BLaER1 treated with 17β-estradiol and CSF1 and Interleukin-3, amounts not matched to agents 10 nM and 100 nM (cell line): ENCODE data around the gene CFAP46.
A peak's percentile ranks its signal among the peaks of the same experiment; 100 is the strongest.
"Not testable (repeated sequence)": the region's sequence is repeated elsewhere in the genome, so short reads cannot be mapped to it uniquely, and the experiment has no call there.

Source experiments
- H3K27ac ChIP-seq, 11 experiments: shearing (Covaris generic); formaldehyde crosslinking; 2 replicates each; pipeline ENCODE4 v1.8.1; 2022
- H3K27me3 ChIP-seq, 11 experiments: shearing (Covaris generic); formaldehyde crosslinking; 2 replicates each; pipeline ENCODE4 v1.8.1; 2022
- H3K36me3 ChIP-seq, 11 experiments: shearing (Covaris generic); formaldehyde crosslinking; 2 replicates each; pipeline ENCODE4 v1.8.1; 2022
- H3K4me1 ChIP-seq, 10 experiments: shearing (Covaris generic); formaldehyde crosslinking; 2 replicates each; pipeline ENCODE4 v1.8.1; 2022
- H3K4me2 ChIP-seq, 11 experiments: shearing (Covaris generic); formaldehyde crosslinking; 2 replicates each; pipeline ENCODE4 v1.8.1; 2022
- H3K4me3 ChIP-seq, 10 experiments: shearing (Covaris generic); formaldehyde crosslinking; 2 replicates each; pipeline ENCODE4 v1.8.1; 2022
- H3K9ac ChIP-seq, 11 experiments: shearing (Covaris generic); formaldehyde crosslinking; 2 replicates each; pipeline ENCODE4 v1.8.1; 2022
- H3K9me3 ChIP-seq, 11 experiments: shearing (Covaris generic); formaldehyde crosslinking; replicated peaks in 1 of 11; 2 replicates each; pipeline ENCODE4 v1.8.1; 2022
- H4K20me1 ChIP-seq, 11 experiments: shearing (Covaris generic); formaldehyde crosslinking; 2 replicates each; pipeline ENCODE4 v1.8.1; 2022
- Cebpa-rat ChIP-seq, 11 experiments: shearing (Covaris generic); IDR thresholded peaks; 2 replicates each; pipeline ENCODE4 v1.8.1; 2022

CFAP46 gene

DNA sequence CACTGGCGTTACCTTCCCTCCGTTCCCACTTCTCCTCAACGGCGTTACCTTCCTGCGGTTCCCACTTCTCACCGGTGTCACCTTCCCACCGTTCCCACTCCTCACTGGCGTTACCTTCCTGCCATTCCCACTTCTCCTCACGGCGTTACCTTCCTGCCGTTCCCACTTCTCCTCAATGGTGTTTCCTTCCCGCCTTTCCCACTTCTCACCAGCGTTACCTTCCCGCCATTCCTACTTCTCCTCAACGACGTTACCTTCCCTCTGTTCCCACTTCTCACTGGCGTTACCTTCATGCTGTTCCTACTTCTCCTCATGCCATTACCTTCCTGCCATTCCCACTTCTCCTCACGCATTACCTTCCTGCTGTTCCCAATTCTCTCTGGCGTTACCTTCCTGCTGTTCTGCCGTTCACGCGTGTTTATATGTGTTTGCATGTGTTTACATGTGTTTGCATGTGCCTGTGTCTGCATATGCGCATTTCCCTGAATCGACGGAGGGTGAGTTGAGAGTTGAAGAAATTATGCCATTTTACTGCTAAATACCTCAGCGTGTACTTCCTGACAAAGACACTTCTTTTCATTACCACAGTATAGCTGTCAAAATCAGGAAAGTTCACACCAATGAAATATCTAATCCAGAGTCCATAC lies 23.2 kb upstream of the CFAP46 start:
- H3K4me1 ChIP-seq = peaks cover 10 to 23% (median 15%) of the 10 kb centered on the region in 10 experiments; a peak in 18 of 20 replicates
- no peak overlapping the region for H3K27ac ChIP-seq
- H3K4me3 ChIP-seq = no peak overlapping the region
- TF ChIP-seq Cebpa-rat (IDR thresholded peaks at IDR 0.05) = no peak
- peaks cover 20 to 47% (median 31%) of the 10 kb centered on the region in 11 experiments for H3K27me3 ChIP-seq
- H3K9me3 ChIP-seq = peaks cover 2 to 13% (median 10%) of the 10 kb centered on the region in 11 experiments; a peak in 18 of 22 replicates
- H3K4me2 ChIP-seq = no peak overlapping the region
- no peak overlapping the region for H3K9ac ChIP-seq
- H3K36me3 ChIP-seq = no peaks in the 10 kb centered on the region
- H4K20me1 ChIP-seq = no peaks in the 10 kb centered on the region; a peak in 3 of 22 replicates

DNA sequence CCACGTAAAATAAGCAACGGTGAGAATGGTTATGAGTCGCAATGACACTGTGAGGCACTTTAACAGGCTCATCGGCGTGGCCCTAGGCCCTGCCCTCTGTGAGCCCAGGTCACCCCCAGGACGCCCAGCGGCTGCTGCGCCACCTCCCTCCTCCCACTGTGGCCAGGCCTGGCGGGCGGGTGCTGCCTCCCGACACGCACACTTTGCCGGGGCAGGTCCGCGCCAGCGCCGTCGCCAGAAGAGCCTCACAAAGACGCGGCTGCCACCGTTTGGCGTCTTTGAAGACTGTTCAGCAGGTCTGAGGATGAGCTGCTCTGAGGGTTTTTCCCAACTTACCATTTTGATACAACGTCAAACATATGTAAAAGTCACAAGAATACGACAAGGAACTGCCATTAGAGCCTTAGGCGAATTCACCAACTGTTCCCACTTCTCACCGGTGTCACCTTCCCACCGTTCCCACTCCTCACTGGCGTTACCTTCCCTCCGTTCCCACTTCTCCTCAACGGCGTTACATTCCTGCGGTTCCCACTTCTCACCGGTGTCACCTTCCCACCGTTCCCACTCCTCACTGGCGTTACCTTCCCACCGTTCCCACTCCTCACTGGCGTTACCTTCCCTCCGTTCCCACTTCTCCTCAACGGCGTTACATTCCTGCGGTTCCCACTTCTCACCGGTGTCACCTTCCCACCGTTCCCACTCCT lies 22.5 kb upstream of the CFAP46 start:
- H3K9me3 ChIP-seq, H3K9ac ChIP-seq, H4K20me1 ChIP-seq, H3K4me3 ChIP-seq, H3K27ac ChIP-seq, H3K36me3 ChIP-seq, H3K4me2 ChIP-seq: not testable (repeated sequence)
- Histone ChIP-seq H3K4me1 (peaks cover 10 to 23% (median 15%) of the 10 kb centered on the region in 10 experiments; a peak in 18 of 20 replicates), H3K27me3 (peaks cover 13 to 41% (median 24%) of the 10 kb centered on the region in 11 experiments)

DNA sequence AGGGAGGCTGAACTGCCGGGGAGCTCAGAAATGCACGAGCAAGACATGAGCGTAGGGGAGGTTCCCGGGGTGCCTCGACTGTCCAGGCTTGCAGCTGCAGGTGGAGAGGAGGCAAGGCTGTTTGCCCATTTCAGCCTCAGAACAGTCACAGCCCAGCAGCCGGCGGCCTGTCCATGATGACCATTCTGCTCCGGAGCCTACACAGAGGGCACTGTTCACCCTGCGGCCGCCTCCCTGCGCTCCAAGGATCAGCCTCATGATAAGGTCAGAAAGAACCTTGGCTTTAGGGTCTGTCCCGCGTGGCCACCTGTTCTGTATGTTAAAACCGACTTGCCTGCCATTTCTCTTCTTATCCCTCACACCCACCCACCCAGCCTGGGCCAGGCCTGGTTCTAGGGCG lies 21.9 kb upstream of the CFAP46 start:
- H4K20me1 ChIP-seq = peaks cover 0 to 11% (median 0%) of the 10 kb centered on the region in 11 experiments; a peak in 5 of 22 replicates
- TF ChIP-seq Cebpa-rat (IDR thresholded peaks at IDR 0.05) = no peak
- H3K4me1 ChIP-seq = peaks cover 10 to 24% (median 16%) of the 10 kb centered on the region in 10 experiments; a peak in 18 of 20 replicates
- no peak overlapping the region for H3K4me3 ChIP-seq
- peaks cover 0 to 2% (median 0%) of the 10 kb centered on the region in 11 experiments; a peak in 2 of 22 replicates for H3K9me3 ChIP-seq
- no peaks in the 10 kb centered on the region for H3K36me3 ChIP-seq
- H3K27me3 ChIP-seq = peaks cover 8 to 37% (median 22%) of the 10 kb centered on the region in 11 experiments; a peak in 20 of 22 replicates
- H3K9ac ChIP-seq = no peak overlapping the region
- H3K4me2 ChIP-seq = no peak overlapping the region
- no peak overlapping the region for H3K27ac ChIP-seq

DNA sequence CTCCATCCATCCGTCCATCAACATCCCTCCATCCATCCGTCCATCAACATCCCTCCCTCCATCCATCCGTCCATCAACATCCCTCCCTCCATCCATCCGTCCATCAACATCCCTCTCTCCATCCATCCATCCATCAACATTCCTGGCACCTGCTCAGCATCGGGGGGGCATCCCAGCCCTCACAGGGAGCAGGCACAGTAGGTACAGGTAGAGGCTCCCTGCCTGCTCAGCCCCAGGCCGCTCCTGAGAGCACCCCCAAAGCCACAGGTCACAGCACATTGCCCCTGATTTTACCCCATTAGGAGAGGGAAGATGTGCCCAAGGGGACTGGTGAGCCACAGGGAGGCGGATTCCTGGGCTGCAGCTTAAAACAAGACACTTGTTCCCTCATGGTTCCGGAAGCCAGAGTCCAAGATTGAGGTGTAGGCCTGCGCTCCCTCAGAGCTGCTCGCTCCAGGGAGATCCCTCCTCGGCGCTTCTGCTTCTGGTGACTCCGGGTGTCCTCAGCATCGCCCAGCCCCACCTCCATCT lies 21.1 kb upstream of the CFAP46 start:
- H3K27me3 ChIP-seq = peaks cover 3 to 36% (median 21%) of the 10 kb centered on the region in 11 experiments; a peak in 18 of 22 replicates
- no peak overlapping the region for H3K9ac ChIP-seq
- H3K4me1 ChIP-seq = peaks cover 16 to 32% (median 22%) of the 10 kb centered on the region in 10 experiments; a peak in 18 of 20 replicates
- peaks cover 0 to 14% (median 0%) of the 10 kb centered on the region in 11 experiments; a peak in 7 of 22 replicates for H4K20me1 ChIP-seq
- no peak for TF ChIP-seq Cebpa-rat (IDR thresholded peaks at IDR 0.05)
- no peak overlapping the region for H3K4me2 ChIP-seq
- H3K4me3 ChIP-seq = no peak overlapping the region
- H3K36me3 ChIP-seq = no peaks in the 10 kb centered on the region
- no peaks in the 10 kb centered on the region for H3K9me3 ChIP-seq
- no peak overlapping the region for H3K27ac ChIP-seq

DNA sequence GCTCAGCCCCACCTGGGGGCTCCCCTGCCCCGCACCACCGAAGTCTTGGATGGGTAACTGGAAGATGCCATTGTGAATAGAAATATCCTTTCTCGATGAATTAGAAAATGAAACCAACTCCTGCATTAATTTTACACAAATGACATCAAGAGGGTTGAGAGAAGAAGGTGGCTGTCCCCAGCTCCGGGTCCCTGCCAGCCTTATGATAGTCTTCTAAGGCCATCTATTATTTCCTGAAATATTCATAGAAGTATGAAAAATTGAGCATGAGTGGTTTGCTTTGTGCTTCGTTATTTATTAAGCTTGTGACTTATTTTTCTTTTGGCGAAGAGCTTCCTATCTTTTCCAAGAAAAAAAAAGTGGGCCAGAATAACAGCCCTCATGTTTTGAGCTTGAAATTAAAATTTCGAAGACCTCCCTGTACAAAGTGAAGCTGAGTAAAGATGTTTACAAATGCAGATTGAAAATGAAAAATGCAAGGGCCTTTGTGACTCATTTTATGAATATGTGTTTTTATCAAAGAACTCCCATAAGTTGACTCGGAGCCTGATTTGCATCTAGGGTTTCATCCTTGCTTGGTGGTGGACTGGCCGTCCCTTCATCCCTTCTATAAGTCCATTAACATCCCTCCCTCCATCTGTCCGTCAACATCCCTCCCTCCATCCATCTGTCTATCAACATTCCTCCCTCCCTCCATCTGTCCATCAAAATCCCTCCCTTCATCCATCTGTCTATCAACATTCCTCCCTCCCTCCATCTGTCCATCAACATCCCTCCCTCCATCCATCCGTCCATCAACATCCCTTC lies 20.5 kb upstream of the CFAP46 start:
- Histone ChIP-seq H4K20me1 (peaks cover 0 to 16% (median 0%) of the 10 kb centered on the region in 11 experiments; a peak in 7 of 22 replicates), H3K27me3 (peaks cover 3 to 32% (median 22%) of the 10 kb centered on the region in 11 experiments; a peak in 18 of 22 replicates), H3K27ac (no peak overlapping the region), H3K9ac (peak overlapping the region in 9 of 11 experiments; percentile 24 to 62 (median 36); a peak in 11 of 22 replicates), H3K4me2 (peak overlapping the region; percentile 62 to 94 (median 86)), H3K36me3 (no peaks in the 10 kb centered on the region), H3K4me3 (peak overlapping the region; percentile 42 to 66 (median 50)), H3K4me1 (peaks cover 15 to 38% (median 26%) of the 10 kb centered on the region in 10 experiments; a peak in 18 of 20 replicates), H3K9me3 (no peaks in the 10 kb centered on the region)
- TF ChIP-seq Cebpa-rat (IDR thresholded peaks at IDR 0.05) = no peak

DNA sequence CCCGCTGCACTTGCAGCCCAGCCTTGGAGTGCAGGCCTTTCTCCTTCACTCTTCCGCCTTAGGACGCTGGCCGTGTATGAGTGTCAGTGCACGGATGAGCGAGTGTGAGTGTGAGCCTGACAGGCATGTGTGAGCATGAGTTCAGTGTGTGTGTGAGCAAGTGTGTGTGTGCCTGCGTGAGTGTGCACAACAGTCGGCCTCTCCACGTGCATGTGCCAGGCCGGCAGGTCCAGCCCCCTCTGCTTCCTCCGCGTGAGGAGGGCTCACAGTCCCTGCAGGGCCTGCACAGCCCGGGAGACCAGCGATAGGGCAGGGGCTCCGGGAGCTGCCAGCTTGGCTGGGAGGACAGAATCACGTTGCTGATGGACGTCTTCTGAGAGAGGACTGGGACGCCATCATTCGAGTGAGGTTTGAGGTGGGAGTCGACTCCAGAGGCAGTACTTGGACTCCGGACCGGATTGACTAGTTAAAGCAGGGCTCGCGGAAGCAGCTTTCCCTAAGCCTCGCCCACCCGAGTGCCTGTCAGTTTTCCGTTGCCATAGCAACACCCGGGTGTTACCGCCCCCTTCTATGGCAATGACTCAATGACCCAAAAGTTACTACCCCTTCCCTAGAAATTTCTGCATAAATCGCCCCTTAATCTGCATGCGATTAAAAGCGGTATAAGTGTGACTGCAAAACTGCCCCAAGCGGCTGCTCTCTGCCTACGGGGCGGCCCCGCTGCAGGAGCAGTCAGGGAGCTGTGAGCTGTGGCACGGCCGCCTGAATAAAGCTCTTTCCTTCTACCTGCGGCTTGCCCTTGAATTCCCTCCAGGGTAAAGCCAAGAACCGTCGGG lies 19.6 kb upstream of the CFAP46 start:
- Histone ChIP-seq H3K9ac (peak overlapping the region in 9 of 11 experiments; percentile 24 to 62 (median 36); a peak in 11 of 22 replicates), H3K4me3 (peak overlapping the region; percentile 42 to 66 (median 50))

DNA sequence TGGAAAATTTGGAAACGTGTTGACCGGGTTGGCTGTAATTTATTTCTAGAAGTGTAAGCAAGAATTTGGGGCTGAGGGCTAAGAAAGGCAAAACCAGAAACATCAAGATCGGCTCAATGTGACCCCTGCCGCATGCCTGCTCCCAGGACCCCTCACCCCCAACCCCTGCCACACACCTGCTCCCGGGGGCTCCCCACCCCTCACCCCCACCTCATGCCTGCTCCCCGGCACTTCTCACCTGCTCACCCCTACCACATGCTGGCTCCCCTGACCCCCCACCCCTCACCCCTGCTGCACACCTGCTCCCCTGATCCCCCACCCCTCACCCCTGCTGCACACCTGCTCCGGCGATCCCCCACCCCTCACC lies 19.0 kb upstream of the CFAP46 start:
- Histone ChIP-seq H3K9me3 (no peaks in the 10 kb centered on the region), H3K36me3 (no peaks in the 10 kb centered on the region), H3K4me2 (peak overlapping the region in 4 of 11 experiments; percentile 80 to 94 (median 88); a peak in 6 of 22 replicates), H3K9ac (no peak overlapping the region), H3K27me3 (peaks cover 3 to 32% (median 22%) of the 10 kb centered on the region in 11 experiments; a peak in 18 of 22 replicates), H3K4me3 (no peak overlapping the region), H3K27ac (no peak overlapping the region), H3K4me1 (peaks cover 11 to 36% (median 26%) of the 10 kb centered on the region in 10 experiments; a peak in 17 of 20 replicates), H4K20me1 (peaks cover 0 to 16% (median 0%) of the 10 kb centered on the region in 11 experiments; a peak in 6 of 22 replicates)
- TF ChIP-seq Cebpa-rat (IDR thresholded peaks at IDR 0.05) = no peak

More for the DNA sequence above, 19.6 kb upstream of the CFAP46 start:
- Histone ChIP-seq H3K27ac (no peak overlapping the region), H3K4me2 (peak overlapping the region; percentile 62 to 94 (median 86)), H3K27me3 (peaks cover 3 to 32% (median 22%) of the 10 kb centered on the region in 11 experiments; a peak in 18 of 22 replicates), H3K9me3 (no peaks in the 10 kb centered on the region), H4K20me1 (peaks cover 0 to 16% (median 0%) of the 10 kb centered on the region in 11 experiments; a peak in 7 of 22 replicates), H3K36me3 (no peaks in the 10 kb centered on the region), H3K4me1 (peaks cover 11 to 35% (median 26%) of the 10 kb centered on the region in 10 experiments; a peak in 17 of 20 replicates)
- TF ChIP-seq Cebpa-rat (IDR thresholded peaks at IDR 0.05) = no peak
